OCI-LY7 (cell line): ENCODE measurements around the gene MRPL53.
A peak's percentile ranks its signal among the peaks of the same experiment; 100 is the strongest.

ENCODE experiments used
- EZH2phosphoT487 ChIP-seq: fragments of 200-600 bp; sonication (generic); IDR thresholded peaks from 2 replicates; pipeline ENCODE4 v1.6.1; 2018; ENCODE audit warnings: low read depth, borderline replicate concordance, mild to moderate bottlenecking, mixed run types, antibody characterized with exemption, low read length, moderate library complexity, mixed read lengths
- TF ChIP-seq, protein P1 (sequence below): fragments of 200-600 bp; sonication (generic); conservative IDR thresholded peaks from 2 replicates; pipeline ENCODE4 v1.5.1; 2014; ENCODE audit warnings: mild to moderate bottlenecking, antibody characterized with exemption, low read length, moderate library complexity, mixed read lengths

DNA sequence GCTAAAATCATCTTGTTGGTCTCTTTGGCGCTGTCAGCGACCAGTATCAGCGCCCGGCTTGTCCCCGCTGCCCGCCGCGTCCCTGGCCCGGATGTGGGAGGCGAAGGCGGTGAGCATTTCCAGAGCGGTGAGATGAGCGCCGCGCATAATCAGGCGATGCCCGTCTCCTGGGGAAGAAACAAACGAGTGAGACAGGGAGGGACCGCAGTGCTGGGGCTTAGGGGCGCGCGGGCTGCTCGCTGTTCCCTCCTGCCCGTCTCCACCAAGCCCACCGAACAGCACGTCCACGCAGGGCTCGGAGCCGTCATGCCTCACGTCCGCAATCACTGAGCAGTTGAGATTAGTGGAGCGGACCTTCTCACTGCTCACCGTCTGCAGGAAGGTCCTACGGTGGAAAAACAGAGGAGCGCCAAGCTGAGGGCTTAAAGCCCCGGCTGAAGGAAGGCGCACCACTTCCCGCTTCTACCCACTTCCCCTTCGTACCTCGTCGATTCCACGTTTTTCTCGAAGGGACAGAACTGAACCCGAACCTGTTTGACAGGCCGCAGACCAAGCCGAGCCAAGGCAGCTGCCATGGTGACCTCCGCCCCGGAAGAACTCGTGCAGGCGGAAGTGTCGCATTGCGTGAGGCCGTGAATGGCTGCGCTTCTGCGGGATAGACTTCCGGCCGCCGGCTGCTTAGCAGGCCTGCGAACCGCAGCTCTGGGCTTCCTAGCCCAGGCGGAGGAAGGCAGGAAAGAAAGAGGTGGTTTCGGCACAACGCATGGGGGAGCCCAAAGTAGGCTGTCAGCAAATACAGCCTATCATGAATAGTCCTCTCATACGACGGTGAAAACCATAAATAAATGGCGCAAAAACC, at the start of gene MRPL53:
- TF ChIP-seq, protein P1, sequence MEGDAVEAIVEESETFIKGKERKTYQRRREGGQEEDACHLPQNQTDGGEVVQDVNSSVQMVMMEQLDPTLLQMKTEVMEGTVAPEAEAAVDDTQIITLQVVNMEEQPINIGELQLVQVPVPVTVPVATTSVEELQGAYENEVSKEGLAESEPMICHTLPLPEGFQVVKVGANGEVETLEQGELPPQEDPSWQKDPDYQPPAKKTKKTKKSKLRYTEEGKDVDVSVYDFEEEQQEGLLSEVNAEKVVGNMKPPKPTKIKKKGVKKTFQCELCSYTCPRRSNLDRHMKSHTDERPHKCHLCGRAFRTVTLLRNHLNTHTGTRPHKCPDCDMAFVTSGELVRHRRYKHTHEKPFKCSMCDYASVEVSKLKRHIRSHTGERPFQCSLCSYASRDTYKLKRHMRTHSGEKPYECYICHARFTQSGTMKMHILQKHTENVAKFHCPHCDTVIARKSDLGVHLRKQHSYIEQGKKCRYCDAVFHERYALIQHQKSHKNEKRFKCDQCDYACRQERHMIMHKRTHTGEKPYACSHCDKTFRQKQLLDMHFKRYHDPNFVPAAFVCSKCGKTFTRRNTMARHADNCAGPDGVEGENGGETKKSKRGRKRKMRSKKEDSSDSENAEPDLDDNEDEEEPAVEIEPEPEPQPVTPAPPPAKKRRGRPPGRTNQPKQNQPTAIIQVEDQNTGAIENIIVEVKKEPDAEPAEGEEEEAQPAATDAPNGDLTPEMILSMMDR = 0 out of 2 replicates have a peak, but pooled peaks have one; percentile 20
- no peak for TF ChIP-seq EZH2phosphoT487
